ENCODE results near the gene EPB41L3.

EPB41L3 gene

GRCh38 chr18:5449858-5450509, 93.8 kb downstream of the EPB41L3 start:
- DNase-seq = no peak

GRCh38 chr18:5447442-5447841, 96.4 kb downstream of the EPB41L3 start:
- no peak for DNase-seq

- no peak for DNase-seq
Observed at GRCh38 chr18:5444847-5445246, 99.0 kb downstream of the EPB41L3 start.

GRCh38 chr18:5444269-5444668, 99.5 kb downstream of the EPB41L3 start:
- no peak for DNase-seq

- no peak for DNase-seq
Observed at GRCh38 chr18:5439986-5440696, 103.7 kb downstream of the EPB41L3 start.

GRCh38 chr18:5434425-5434824, 109.4 kb downstream of the EPB41L3 start:
- DNase-seq = no peak

- no peak for DNase-seq
Observed at GRCh38 chr18:5431836-5432575, 111.8 kb downstream of the EPB41L3 start.

- no peak for DNase-seq
Observed at GRCh38 chr18:5430131-5430530, 113.7 kb downstream of the EPB41L3 start.

GRCh38 chr18:5429681-5430080, 114.1 kb downstream of the EPB41L3 start:
- no peak for DNase-seq

- no peak for DNase-seq
Observed at GRCh38 chr18:5425721-5426120, 118.1 kb downstream of the EPB41L3 start.

- no peak for DNase-seq
Observed at GRCh38 chr18:5424903-5425664, 118.7 kb downstream of the EPB41L3 start.

GRCh38 chr18:5422626-5423025, 121.2 kb downstream of the EPB41L3 start:
- DNase-seq = no peak

- no peak for DNase-seq
Observed at GRCh38 chr18:5421981-5422380, 121.8 kb downstream of the EPB41L3 start.

GRCh38 chr18:5420906-5421305, 122.9 kb downstream of the EPB41L3 start:
- no peak for DNase-seq

- no peak for DNase-seq
Observed at GRCh38 chr18:5419601-5420000, 124.2 kb downstream of the EPB41L3 start.

- DNase-seq = no peak
Observed at GRCh38 chr18:5419030-5419429, 124.8 kb downstream of the EPB41L3 start.

- DNase-seq = no peak
Observed at GRCh38 chr18:5417342-5417741, 126.5 kb downstream of the EPB41L3 start.

GRCh38 chr18:5416112-5416511, 127.7 kb downstream of the EPB41L3 start:
- DNase-seq = no peak

GRCh38 chr18:5415665-5416064, 128.1 kb downstream of the EPB41L3 start:
- DNase-seq = no peak

- no peak for DNase-seq
Observed at GRCh38 chr18:5415031-5415430, 128.8 kb downstream of the EPB41L3 start.

- DNase-seq = no peak
Observed at GRCh38 chr18:5414546-5414945, 129.3 kb downstream of the EPB41L3 start.

GRCh38 chr18:5413447-5413846, 130.3 kb downstream of the EPB41L3 start:
- DNase-seq = no peak

- DNase-seq = no peak
Observed at GRCh38 chr18:5410582-5410981, 133.2 kb downstream of the EPB41L3 start.
